Neural progenitor cell (in vitro differentiated cells): ENCODE measurements around the gene RNPEPL1. TPM values are rescaled to one million over a fixed set of nuclear protein-coding genes. Genes with fewer than 3 reads are reported as not detected.
"Not testable (repeated sequence)": the region's sequence is repeated elsewhere in the genome, so short reads cannot be mapped to it uniquely, and the experiment has no call there.

Experiments
- DNase-seq: peaks from one replicate; pipeline ENCODE4 v3.0.0-alpha.2; 2016; ENCODE audit warnings: low spot score
- H2AFZ ChIP-seq: fragments of 200-600 bp; sonication (generic); replicated peaks from 2 replicates; pipeline ENCODE4 v1.6.1; 2016; ENCODE audit warnings: antibody characterized with exemption
- H3F3A ChIP-seq: fragments of 200-600 bp; sonication (generic); 2 replicates; pipeline ENCODE4 v1.6.1; 2016; ENCODE audit warnings: antibody characterized with exemption, low read depth
- H3K27ac ChIP-seq: fragments of 200-600 bp; sonication (generic); 2 replicates; pipeline ENCODE4 v1.5.1; 2016; ENCODE audit warnings: mild to moderate bottlenecking
- H3K27me3 ChIP-seq: fragments of 200-600 bp; sonication (generic); 2 replicates; pipeline ENCODE4 v1.6.1; 2016; ENCODE audit warnings: mild to moderate bottlenecking, moderate library complexity
- H3K36me3 ChIP-seq: fragments of 200-600 bp; sonication (generic); 2 replicates; pipeline ENCODE4 v1.5.1; 2016
- H3K4me1 ChIP-seq: fragments of 200-600 bp; sonication (generic); 2 replicates; pipeline ENCODE4 v1.6.1; 2016; ENCODE audit warnings: mixed run types
- H3K4me2 ChIP-seq: fragments of 200-600 bp; sonication (generic); 2 replicates; pipeline ENCODE4 v1.6.1; 2016
- H3K4me3 ChIP-seq: fragments of 200-600 bp; sonication (generic); 2 replicates; pipeline ENCODE4 v1.5.1; 2016
- H3K79me2 ChIP-seq: fragments of 200-600 bp; sonication (generic); 2 replicates; pipeline ENCODE4 v1.6.1; 2016; ENCODE audit warnings: low read depth
- H3K9ac ChIP-seq: fragments of 200-600 bp; sonication (generic); 2 replicates; pipeline ENCODE4 v1.6.1; 2016
- H3K9me3 ChIP-seq: fragments of 200-600 bp; sonication (generic); 2 replicates; pipeline ENCODE4 v1.5.1; 2016; ENCODE audit warnings: low read depth
- H4K20me1 ChIP-seq: fragments of 200-600 bp; sonication (generic); 2 replicates; pipeline ENCODE4 v1.6.1; 2016; ENCODE audit warnings: low read depth
- H3K27ac Mint-ChIP-seq: 3 replicates; pipeline ENCODE4 v1.8.0; 2021; ENCODE audit warnings: mixed read lengths
- H3K27me3 Mint-ChIP-seq: 2 replicates; pipeline ENCODE4 v1.8.0; 2022; ENCODE audit warnings: low read depth, mild to moderate bottlenecking, inconsistent platforms, moderate library complexity, mixed read lengths; ENCODE audit not compliant: insufficient read depth
- H3K36me3 Mint-ChIP-seq: 3 replicates; pipeline ENCODE4 v1.8.0; 2021; ENCODE audit warnings: mixed read lengths
- H3K4me1 Mint-ChIP-seq: 3 replicates; pipeline ENCODE4 v1.8.0; 2021; ENCODE audit warnings: mixed read lengths
- H3K4me3 Mint-ChIP-seq: 3 replicates; pipeline ENCODE4 v1.8.0; 2021; ENCODE audit warnings: mild to moderate bottlenecking, moderate library complexity, mixed read lengths
- H3K9me3 Mint-ChIP-seq: 3 replicates; pipeline ENCODE4 v1.8.0; 2020; ENCODE audit warnings: mixed read lengths
- EZH2 ChIP-seq: fragments of 200-600 bp; sonication (generic); IDR thresholded peaks from 2 replicates; pipeline ENCODE4 v1.6.1; 2017; ENCODE audit warnings: antibody characterized with exemption, mild to moderate bottlenecking, moderate library complexity
- EZH2phosphoT487 ChIP-seq: fragments of 200-600 bp; sonication (generic); IDR thresholded peaks from 2 replicates; pipeline ENCODE4 v1.6.1; 2017; ENCODE audit warnings: antibody characterized with exemption
- total RNA-seq: library from RNA; depleted of rRNA; stranded (reverse); fragments of >200 nt; gene quantifications from 2 replicates; pipeline ENCODE4 v1.2.3, GENCODE V29; 2015; ENCODE audit warnings: low replicate concordance
- TF ChIP-seq, protein P1 (sequence below): fragments of 200-600 bp; sonication (generic); IDR thresholded peaks from 2 replicates; pipeline ENCODE4 v1.5.1; 2017; ENCODE audit warnings: antibody characterized with exemption, mild to moderate bottlenecking

RNPEPL1 gene
- total RNA-seq, 1 donor from 2014 or later, result 2.7 TPM

DNA sequence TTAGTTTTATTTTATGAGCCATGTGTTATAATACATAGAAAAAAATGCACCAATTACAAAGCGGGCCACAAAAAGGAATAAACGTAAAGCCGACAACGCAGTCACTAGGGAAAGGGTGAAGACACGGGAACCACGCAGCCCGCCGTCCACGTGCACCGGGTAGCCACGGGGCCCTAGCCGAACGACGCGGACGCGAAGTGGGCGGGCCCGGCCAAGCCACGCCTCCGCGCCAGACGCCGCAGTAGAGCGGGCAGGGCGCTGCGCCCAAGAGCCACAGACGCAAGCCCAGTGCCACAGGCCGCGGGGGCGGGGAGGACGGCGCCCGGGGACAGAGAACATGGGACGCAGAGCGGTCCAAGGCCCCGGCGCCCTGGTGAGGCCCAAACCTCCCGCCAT lies 8.2 kb upstream of the RNPEPL1 start, which contains the start of gene DUSP28:
TSS of gene DUSP28 (plus strand) at position 274 of the 396 bp plus-strand sequence. CDS start 328 bp downstream, outside the sequence.
- H3K4me2 ChIP-seq, result peak within 1 kb of the TSS; percentile 87
- Mint-ChIP-seq H3K27ac (peak within 1 kb of the TSS; percentile 48), H3K4me1 (peaks cover 30% of the 10 kb centered on the region), H3K36me3 (peaks cover 2% of the 10 kb centered on the region), H3K9me3 (no peaks in the 10 kb centered on the region), H3K4me3 (peak within 1 kb of the TSS; percentile 90), H3K27me3 (no peaks in the 10 kb centered on the region)
- H3K9ac ChIP-seq, result peak within 1 kb of the TSS; percentile 57
- no peaks in the 10 kb centered on the region for H3K36me3 ChIP-seq
- no peak within 1 kb of the TSS for H3K27ac ChIP-seq
- H3K4me1 ChIP-seq, result peaks cover 3% of the 10 kb centered on the region
- peaks cover 34% of the 10 kb centered on the region for H3K27me3 ChIP-seq
- peak within 1 kb of the TSS; percentile 71 for H3K4me3 ChIP-seq
- DNase-seq, result peak; percentile 87
- peaks cover 20% of the 10 kb centered on the region for H3F3A ChIP-seq
- H4K20me1 ChIP-seq, result peaks cover 30% of the 10 kb centered on the region
- TF ChIP-seq, protein P1, sequence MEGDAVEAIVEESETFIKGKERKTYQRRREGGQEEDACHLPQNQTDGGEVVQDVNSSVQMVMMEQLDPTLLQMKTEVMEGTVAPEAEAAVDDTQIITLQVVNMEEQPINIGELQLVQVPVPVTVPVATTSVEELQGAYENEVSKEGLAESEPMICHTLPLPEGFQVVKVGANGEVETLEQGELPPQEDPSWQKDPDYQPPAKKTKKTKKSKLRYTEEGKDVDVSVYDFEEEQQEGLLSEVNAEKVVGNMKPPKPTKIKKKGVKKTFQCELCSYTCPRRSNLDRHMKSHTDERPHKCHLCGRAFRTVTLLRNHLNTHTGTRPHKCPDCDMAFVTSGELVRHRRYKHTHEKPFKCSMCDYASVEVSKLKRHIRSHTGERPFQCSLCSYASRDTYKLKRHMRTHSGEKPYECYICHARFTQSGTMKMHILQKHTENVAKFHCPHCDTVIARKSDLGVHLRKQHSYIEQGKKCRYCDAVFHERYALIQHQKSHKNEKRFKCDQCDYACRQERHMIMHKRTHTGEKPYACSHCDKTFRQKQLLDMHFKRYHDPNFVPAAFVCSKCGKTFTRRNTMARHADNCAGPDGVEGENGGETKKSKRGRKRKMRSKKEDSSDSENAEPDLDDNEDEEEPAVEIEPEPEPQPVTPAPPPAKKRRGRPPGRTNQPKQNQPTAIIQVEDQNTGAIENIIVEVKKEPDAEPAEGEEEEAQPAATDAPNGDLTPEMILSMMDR, result no peak
- TF ChIP-seq EZH2 (no peak), EZH2phosphoT487 (no peak)
- H3K9me3 ChIP-seq, result no peaks in the 10 kb centered on the region
- H3K79me2 ChIP-seq, result peaks cover 11% of the 10 kb centered on the region
- peak within 1 kb of the TSS; percentile 70 for H2AFZ ChIP-seq

DNA sequence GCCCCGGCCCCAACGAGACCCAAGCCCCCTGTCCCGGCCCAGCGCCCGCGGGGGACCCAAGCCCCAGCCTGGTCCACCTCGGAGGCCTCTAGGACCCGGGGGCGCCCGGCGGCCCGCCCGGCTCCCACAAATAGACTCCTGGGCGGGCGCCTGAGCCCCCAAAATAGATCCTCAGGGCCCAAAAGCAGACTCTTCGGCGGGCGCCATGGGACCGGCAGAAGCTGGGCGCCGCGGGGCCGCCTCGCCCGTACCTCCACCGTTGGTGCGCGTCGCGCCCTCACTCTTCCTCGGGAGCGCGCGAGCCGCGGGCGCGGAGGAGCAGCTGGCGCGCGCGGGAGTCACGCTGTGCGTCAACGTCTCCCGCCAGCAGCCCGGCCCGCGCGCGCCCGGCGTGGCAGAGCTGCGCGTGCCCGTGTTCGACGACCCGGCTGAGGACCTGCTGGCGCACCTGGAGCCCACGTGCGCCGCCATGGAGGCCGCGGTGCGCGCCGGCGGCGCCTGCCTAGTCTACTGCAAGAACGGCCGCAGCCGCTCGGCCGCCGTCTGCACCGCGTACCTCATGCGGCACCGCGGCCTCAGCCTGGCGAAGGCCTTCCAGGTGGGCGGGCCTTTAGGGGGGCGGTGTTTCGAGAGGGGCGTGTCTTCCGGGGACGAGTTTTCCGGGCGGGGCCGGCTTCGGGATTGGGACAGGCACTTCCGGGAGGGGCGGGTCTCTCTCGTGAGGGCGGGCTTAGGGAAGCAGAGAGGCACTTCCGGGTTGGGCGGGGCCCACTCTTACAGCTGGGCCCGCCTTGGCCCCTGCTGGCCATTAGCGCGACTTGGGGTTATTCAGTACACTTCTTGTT lies 7.6 kb upstream of the RNPEPL1 start:
- Mint-ChIP-seq H3K9me3 (no peaks in the 10 kb centered on the region), H3K4me3 (peak overlapping the region; percentile 90), H3K4me1 (peaks cover 33% of the 10 kb centered on the region), H3K27me3 (peaks cover 4% of the 10 kb centered on the region), H3K27ac (peak overlapping the region; percentile 48), H3K36me3 (no peaks in the 10 kb centered on the region)
- DNase-seq, result peak; percentile 100
- H2AFZ ChIP-seq, result peak overlapping the region; percentile 70
- H3F3A ChIP-seq, result peaks cover 20% of the 10 kb centered on the region
- peaks cover 30% of the 10 kb centered on the region for H4K20me1 ChIP-seq
- H3K4me3 ChIP-seq, result peak overlapping the region; percentile 71
- H3K27me3 ChIP-seq, result peaks cover 34% of the 10 kb centered on the region
- peaks cover 3% of the 10 kb centered on the region for H3K4me1 ChIP-seq
- no peak overlapping the region for H3K27ac ChIP-seq
- no peaks in the 10 kb centered on the region for H3K9me3 ChIP-seq
- peaks cover 11% of the 10 kb centered on the region for H3K79me2 ChIP-seq
- H3K9ac ChIP-seq, result peak overlapping the region; percentile 57
- no peaks in the 10 kb centered on the region for H3K36me3 ChIP-seq
- no peak for TF ChIP-seq EZH2phosphoT487
- TF ChIP-seq, protein P1, result peak; percentile 37
- peak overlapping the region; percentile 87 for H3K4me2 ChIP-seq

- peak overlapping the region; percentile 57 for H3K9ac ChIP-seq
- Mint-ChIP-seq H3K36me3 (no peaks in the 10 kb centered on the region), H3K27me3 (peaks cover 4% of the 10 kb centered on the region), H3K4me3 (peak overlapping the region; percentile 90), H3K9me3 (no peaks in the 10 kb centered on the region), H3K27ac (peak overlapping the region; percentile 48), H3K4me1 (peaks cover 35% of the 10 kb centered on the region)
- no peak overlapping the region for H3K27ac ChIP-seq
- H3K9me3 ChIP-seq, result no peaks in the 10 kb centered on the region
- peak overlapping the region; percentile 71 for H3K4me3 ChIP-seq
- peaks cover 8% of the 10 kb centered on the region for H3K4me1 ChIP-seq
- H3K79me2 ChIP-seq, result peaks cover 11% of the 10 kb centered on the region
- peaks cover 30% of the 10 kb centered on the region for H4K20me1 ChIP-seq
- DNase-seq, result no peak
- peaks cover 20% of the 10 kb centered on the region for H3F3A ChIP-seq
- H3K36me3 ChIP-seq, result no peaks in the 10 kb centered on the region
- H3K4me2 ChIP-seq, result peak overlapping the region; percentile 87
- TF ChIP-seq, protein P1, result no peak
- TF ChIP-seq EZH2 (no peak), EZH2phosphoT487 (no peak)
- peak overlapping the region; percentile 70 for H2AFZ ChIP-seq
- peaks cover 36% of the 10 kb centered on the region for H3K27me3 ChIP-seq
Measured at GRCh38 chr2:240561325-240561971, 6.8 kb upstream of the RNPEPL1 start.

DNA sequence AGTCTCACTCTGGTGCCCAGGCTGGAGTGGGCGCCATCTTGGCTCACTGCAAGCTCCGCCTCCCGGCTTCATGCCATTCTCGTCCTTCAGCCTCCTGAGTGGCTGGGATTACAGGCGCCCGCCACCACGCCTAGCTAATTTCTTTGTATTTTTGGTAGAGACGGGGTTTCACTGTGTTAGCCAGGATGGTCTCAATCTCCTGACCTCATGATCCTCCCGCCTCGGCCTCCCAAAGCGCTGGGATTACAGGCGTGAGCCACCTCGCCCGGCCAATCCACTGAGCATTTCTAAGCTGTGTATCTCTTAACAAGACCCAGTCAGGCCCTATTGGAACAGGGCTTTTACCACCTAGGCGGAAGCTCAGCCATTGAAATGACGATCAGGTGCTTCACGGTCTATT lies 5.1 kb upstream of the RNPEPL1 start:
- H3K9me3 Mint-ChIP-seq, DNase-seq, H3K79me2 ChIP-seq, H3K27ac Mint-ChIP-seq, H3K9me3 ChIP-seq, H3K36me3 Mint-ChIP-seq, H3K4me2 ChIP-seq, H3K27ac ChIP-seq, H3K4me3 ChIP-seq, H3K36me3 ChIP-seq, H3K9ac ChIP-seq, H3K4me3 Mint-ChIP-seq, H2AFZ ChIP-seq: not testable (repeated sequence)
- Histone ChIP-seq H3K4me1 (peaks cover 11% of the 10 kb centered on the region), H4K20me1 (peaks cover 22% of the 10 kb centered on the region), H3K27me3 (peaks cover 38% of the 10 kb centered on the region), H3F3A (peaks cover 31% of the 10 kb centered on the region)
- peaks cover 12% of the 10 kb centered on the region for H3K27me3 Mint-ChIP-seq
- H3K4me1 Mint-ChIP-seq, result peaks cover 36% of the 10 kb centered on the region
